A549 (cell line): ENCODE measurements around the gene ADAM19. TPM values are rescaled to one million over a fixed set of nuclear protein-coding genes. Genes with fewer than 3 reads are reported as not detected.
A peak's percentile ranks its signal among the peaks of the same experiment; 100 is the strongest.

Experiments
- ATAC-seq, 2 experiments: fragments of 200-7000 bp in 1 of 2; fragments of >200 bp in 1 of 2; cut with Nextera tagmentation in 1 of 2; cut with Tn5 transposase in 1 of 2; 3 replicates each; pipeline versions ENCODE4 v1.8.0 to v1.9.1; 2018 to 2020; ENCODE audit warnings: mild to moderate bottlenecking in 1 of 2, moderate library complexity in 1 of 2
- CTCF ChIA-PET: fragments of 300-600 bp; sonication (Branson Sonifier 250); formaldehyde crosslinking; extraction: SDS; loops from one replicate; lab custom pipeline; 2021; ENCODE audit warnings: antibody characterized with exemption, inconsistent platforms; lab: Yijun Ruan, JAX
- POLR2A ChIA-PET: fragments of 350-600 bp; formaldehyde crosslinking; extraction: SDS; loops from one replicate; lab custom pipeline; 2021; ENCODE audit warnings: antibody characterized with exemption, inconsistent platforms; lab: Yijun Ruan, JAX
- DNase-seq, 2 experiments: peaks; one replicate each; pipeline versions ENCODE4 v3.0.0 to v3.0.0-alpha.2; 2011 to 2016; ENCODE audit warnings: low read depth in 1 of 2, low spot score in 1 of 2
- FAIRE-seq: peaks from 2 replicates; lab custom pipeline; 2011; peaks lifted over from hg19 to GRCh38; lab: Jason Lieb, UNC
- H3K27ac ChIP-seq, 2 experiments: fragments of >200 bp; sonication (Bioruptor Twin); formaldehyde crosslinking; 3 replicates each; pipeline ENCODE4 v1.5.1; 2016 to 2017
- H3K4me1 ChIP-seq: fragments of >200 bp; sonication (Bioruptor Twin); formaldehyde crosslinking; 3 replicates; pipeline ENCODE4 v1.6.1; 2016
- H3K4me2 ChIP-seq: fragments of >200 bp; sonication (Bioruptor Twin); formaldehyde crosslinking; 3 replicates; pipeline ENCODE4 v1.6.1; 2016
- H3K4me3 ChIP-seq: fragments of >200 bp; sonication (Bioruptor Twin); formaldehyde crosslinking; 3 replicates; pipeline ENCODE4 v1.5.1; 2016
- H3K9me3 ChIP-seq: fragments of >200 bp; sonication (Bioruptor Twin); formaldehyde crosslinking; 3 replicates; pipeline ENCODE4 v1.6.1; 2016
- BCL3 ChIP-seq: fragments of >200 bp; sonication (Bioruptor Twin); formaldehyde crosslinking; IDR thresholded peaks from 3 replicates; pipeline ENCODE4 v1.6.1; 2016
- CEBPB ChIP-seq, 2 experiments: fragments of >200 bp in 1 of 2; sonication (Bioruptor Twin) in 1 of 2; formaldehyde crosslinking in 1 of 2; IDR thresholded peaks; 2 replicates each; pipeline ENCODE4 v1.6.1; 2012 to 2016
- EHF ChIP-seq: fragments of 250-450 bp; sonication (Bioruptor Pico); IDR thresholded peaks from 2 replicates; pipeline ENCODE4 v1.5.0; 2020; ENCODE audit warnings: mild to moderate bottlenecking
- ELK1 ChIP-seq: fragments of 150-350 bp; IDR thresholded peaks from 2 replicates; pipeline ENCODE4 v1.6.1; 2014; ENCODE audit warnings: low read depth, mild to moderate bottlenecking, low read length
- EP300 ChIP-seq, 2 experiments: fragments of >200 bp; sonication (Bioruptor Twin); formaldehyde crosslinking; IDR thresholded peaks; 2 replicates in 1 of 2; 3 replicates in 1 of 2; pipeline ENCODE4 v1.6.1; 2016 to 2017
- FOSL2 ChIP-seq, 2 experiments: fragments of 450-650 bp in 1 of 2; fragments of >200 bp in 1 of 2; sonication (Bioruptor Twin) in 1 of 2; formaldehyde crosslinking; IDR thresholded peaks; 2 replicates each; pipeline versions ENCODE4 v1.5.0 to v1.6.1; 2016 to 2020; ENCODE audit warnings: mild to moderate bottlenecking in 1 of 2, moderate library complexity in 1 of 2
- FOXS1 ChIP-seq: fragments of 250-450 bp; sonication (Bioruptor Pico); IDR thresholded peaks from 2 replicates; pipeline ENCODE4 v1.5.0; 2020; ENCODE audit warnings: mild to moderate bottlenecking, moderate library complexity
- HOXB13 ChIP-seq: fragments of 250-450 bp; sonication (Bioruptor Pico); IDR thresholded peaks from 2 replicates; pipeline ENCODE4 v1.5.0; 2020; ENCODE audit warnings: low read depth, mild to moderate bottlenecking, moderate library complexity
- KDM1A ChIP-seq: fragments of 200-600 bp; sonication (generic); IDR thresholded peaks from 2 replicates; pipeline ENCODE4 v1.6.1; 2016; ENCODE audit warnings: low read depth, mild to moderate bottlenecking
- MAX ChIP-seq: IDR thresholded peaks from 2 replicates; pipeline ENCODE4 v1.6.1; 2012
- MYC ChIP-seq: IDR thresholded peaks from 2 replicates; pipeline ENCODE4 v1.6.1; 2012; ENCODE audit warnings: mild to moderate bottlenecking, inconsistent platforms, low read length, improper control_type of control experiment, borderline replicate concordance
- NFE2L2 ChIP-seq: fragments of 150-350 bp; conservative IDR thresholded peaks from 2 replicates; pipeline ENCODE4 v1.6.1; 2014; ENCODE audit warnings: low read length
- NPAS2 ChIP-seq: fragments of 250-450 bp; sonication (Bioruptor Pico); IDR thresholded peaks from 2 replicates; pipeline ENCODE4 v1.8.0; 2022; ENCODE audit warnings: mild to moderate bottlenecking, moderate library complexity, borderline replicate concordance
- NR3C1 ChIP-seq: fragments of >200 bp; sonication (Bioruptor Twin); formaldehyde crosslinking; IDR thresholded peaks from 3 replicates; pipeline ENCODE4 v1.6.1; 2017
- PBX3 ChIP-seq: IDR thresholded peaks from 2 replicates; pipeline ENCODE4 v1.6.1; 2012
- POLR2AphosphoS2 ChIP-seq: conservative IDR thresholded peaks from 2 replicates; pipeline ENCODE4 v1.6.1; 2012; ENCODE audit warnings: low read length, improper control_type of control experiment, inconsistent platforms
- TP53 ChIP-seq: fragments of 250-450 bp; sonication (Bioruptor Pico); IDR thresholded peaks from 2 replicates; pipeline ENCODE4 v1.5.0; 2021; ENCODE audit warnings: mild to moderate bottlenecking, moderate library complexity
- WGBS: methylation state at CpG from one replicate; pipeline ENCODE4 v1.1.6; 2017; ENCODE audit errors: missing lambda C conversion rate; 5-methylcytosine and 5-hydroxymethylcytosine counted together
- polyA plus RNA-seq, 4 experiments: library from polyadenylated mRNA; depleted of rRNA in 3 of 4; stranded (reverse); fragments of >200 nt; fragmentation: RNase III in 1 of 4; extraction: RNeasy Plus Mini Kit Qiagen cat#74134 plus additional on column Dnase treatment in 1 of 4; gene quantifications; 2 replicates in 3 of 4; 3 replicates in 1 of 4; pipeline ENCODE4 v1.2.3, GENCODE V29; 2011 to 2017

Gene ADAM19
- polyA plus RNA-seq, 2 of the 4 experiments (the other 2 are of a cell fraction), result 7.7 to 15.2 TPM

GRCh38 chr5:157518963-157519362 lies 56.6 kb downstream of the ADAM19 start:
- DNase-seq (no peak), ATAC-seq (no peak), FAIRE-seq (no peak)
- H3K4me1 ChIP-seq, result peaks cover 29% of the 10 kb centered on the region
- no peaks in the 10 kb centered on the region for H3K9me3 ChIP-seq
- CTCF ChIA-PET, result interaction anchor here (0.5 to 1.7 kb wide), 3 partner anchors 148 to 631 kb away, joined by 3 to 5 read pairs (median 3); no protein-coding TSS in a partner anchor
- TF ChIP-seq FOXS1 (CRISPR knock-in tag) (no peak), NPAS2 (CRISPR knock-in tag) (no peak), POLR2AphosphoS2 (no peak), EP300 (IDR thresholded peaks at IDR 0.05) (no peak), PBX3 (no peak), ELK1 (no peak), MYC (no peak), MAX (no peak), BCL3 (no peak), CEBPB (IDR thresholded peaks at IDR 0.05) (no peak), EHF (CRISPR knock-in tag) (no peak), NR3C1 (no peak), KDM1A (no peak), NFE2L2 (no peak)
- H3K27ac ChIP-seq, result no peak overlapping the region
- POLR2A ChIA-PET, result no interaction called here
- no peak overlapping the region for H3K4me3 ChIP-seq
- WGBS, result 96% methylated on average over 6 of the region's 6 CpGs
- no peak overlapping the region for H3K4me2 ChIP-seq

- FAIRE-seq (no peak), ATAC-seq (peak; percentile 70 to 85; a peak in 5 of 6 replicates), DNase-seq (peak; percentile 24 to 52)
- Histone ChIP-seq H3K4me1 (peaks cover 40% of the 10 kb centered on the region), H3K4me2 (peak overlapping the region; percentile 60), H3K4me3 (no peak overlapping the region), H3K9me3 (no peaks in the 10 kb centered on the region), H3K27ac (peak overlapping the region; percentile 64 to 79)
- ChIA-PET POLR2A (interaction anchor here (0.6 to 1.2 kb wide), 2 partner anchors 58 to 59 kb away, joined by 3 to 4 read pairs; partner anchors contain the start of gene ADAM19), CTCF (interaction anchor here (0.6 to 2.3 kb wide), 5 partner anchors 39 to 227 kb away, joined by 3 to 8 read pairs (median 6); partner anchors contain the start of gene LSM11)
- TF ChIP-seq CEBPB (IDR thresholded peaks at IDR 0.05) (no peak), MAX (0 out of 2 replicates have a peak, but pooled peaks have one; percentile 16), HOXB13 (CRISPR knock-in tag) (no peak), KDM1A (no peak), EP300 (IDR thresholded peaks at IDR 0.05) (no peak), TP53 (no peak)
- 53% methylated on average over 5 of the region's 5 CpGs for WGBS
Observed at GRCh38 chr5:157516626-157517325, 58.8 kb downstream of the ADAM19 start.

GRCh38 chr5:157516006-157516405 lies 59.6 kb downstream of the ADAM19 start:
- Histone ChIP-seq H3K4me3 (no peak overlapping the region), H3K27ac (peak overlapping the region; percentile 64 to 79), H3K4me1 (peaks cover 45% of the 10 kb centered on the region), H3K9me3 (no peaks in the 10 kb centered on the region), H3K4me2 (peak overlapping the region; percentile 60)
- DNase-seq, result peak in 1 of 2 experiments; percentile 30
- CTCF ChIA-PET, result interaction anchor here (2.0 to 2.3 kb wide), 3 partner anchors 39 to 228 kb away, joined by 6 to 8 read pairs (median 7); partner anchors contain the start of gene LSM11
- 25% methylated on average over 3 of the region's 3 CpGs for WGBS
- ATAC-seq, result peak; percentile 57 to 67; a peak in 5 of 6 replicates
- no peak for FAIRE-seq
- POLR2A ChIA-PET, result interaction anchor here (0.6 kb wide), 1 partner anchor 59 kb away, joined by 3 read pairs; no protein-coding TSS in a partner anchor
- 0 out of 2 replicates have a peak, but pooled peaks have one; percentile 16 for TF ChIP-seq FOSL2 (IDR thresholded peaks at IDR 0.05)
- TF ChIP-seq FOSL2 (CRISPR knock-in tag; IDR thresholded peaks at IDR 0.05), result no peak
- no peak for TF ChIP-seq PBX3
